HG03378 (cell line): Measurements from ENCODE around the gene CDH13.

Source experiments
- ATAC-seq: cut with Tn5 transposase; IDR thresholded peaks from one replicate; pipeline ENCODE4 v1.9.1; 2021; ENCODE audit warnings: mild to moderate bottlenecking, moderate library complexity; ENCODE audit not compliant: unreplicated experiment

Gene CDH13

DNA sequence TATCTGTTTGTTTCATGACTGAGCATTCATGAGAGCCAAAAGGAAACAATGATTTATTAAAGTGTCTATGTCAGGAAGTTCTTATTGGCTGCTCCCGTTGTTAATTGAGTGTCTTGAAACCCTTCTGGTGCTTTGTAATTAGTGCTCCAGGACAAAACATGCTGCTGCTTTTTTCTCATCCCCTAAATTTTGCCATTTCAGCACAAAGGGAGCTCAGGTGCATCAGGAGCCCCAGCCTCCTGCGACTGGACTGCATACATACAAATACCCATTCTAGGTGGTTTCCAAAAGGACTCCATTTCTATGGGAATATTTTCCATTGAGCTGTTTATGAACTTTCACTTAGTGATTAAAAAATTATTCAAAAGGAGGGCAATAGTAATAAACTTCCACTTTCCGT lies 354.0 kb downstream of the CDH13 start:
- no peak for ATAC-seq

GRCh38 chr16:82987767-82988166 lies 361.0 kb downstream of the CDH13 start:
- no peak for ATAC-seq

DNA sequence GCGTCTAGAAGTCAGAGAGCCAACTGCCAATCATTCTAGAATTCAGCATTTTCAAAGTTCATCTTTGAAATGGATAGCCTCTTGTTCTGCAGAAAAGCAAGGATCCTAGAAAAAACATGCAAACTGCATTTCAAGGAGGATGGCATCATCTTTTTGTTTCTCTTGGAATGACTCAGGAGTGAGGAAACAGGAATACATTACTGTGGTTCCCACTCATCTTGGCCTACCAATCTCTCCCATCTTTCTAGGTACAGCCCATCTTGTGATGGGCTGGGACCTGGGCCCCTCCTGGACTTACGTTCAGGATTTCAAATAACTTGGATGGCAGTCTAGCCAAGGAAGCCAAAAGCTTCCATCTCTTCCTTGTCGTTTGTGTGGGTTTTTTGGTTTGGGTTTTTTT lies 363.4 kb downstream of the CDH13 start:
- ATAC-seq, result no peak

GRCh38 chr16:82991410-82991809 lies 364.6 kb downstream of the CDH13 start:
- no peak for ATAC-seq

DNA sequence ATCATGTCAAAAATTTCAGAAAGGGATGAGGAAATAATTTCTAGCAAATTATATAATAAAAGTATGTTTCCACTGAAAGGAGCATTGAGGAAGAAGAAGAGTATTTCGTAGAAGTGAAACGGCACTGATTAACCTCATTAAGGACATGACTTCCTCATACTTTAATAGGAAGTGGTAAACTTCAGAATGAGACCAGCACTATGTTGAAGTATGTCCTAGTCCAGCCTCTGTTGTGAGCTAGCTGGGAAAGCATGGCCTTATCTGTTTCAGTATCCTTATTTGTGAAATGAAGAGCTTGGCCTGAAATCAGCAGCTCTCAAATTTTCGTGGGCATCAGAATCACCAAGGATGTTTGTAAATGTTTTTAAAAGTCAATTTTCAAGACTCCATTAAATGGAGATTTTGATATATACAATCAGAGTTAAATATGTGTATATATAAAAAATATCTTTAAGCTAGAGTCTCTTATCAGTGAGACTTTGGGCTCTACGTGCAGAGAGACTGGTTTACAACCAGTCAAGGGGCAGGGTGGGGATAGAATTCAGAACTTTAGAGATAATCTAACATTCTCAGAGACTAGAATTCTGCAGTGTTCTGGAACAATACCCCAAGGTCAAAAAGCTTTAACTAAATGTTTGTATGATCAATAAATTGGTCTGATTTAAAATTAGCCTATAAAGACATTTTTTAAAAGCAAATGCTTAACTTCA lies 365.4 kb downstream of the CDH13 start:
- no peak for ATAC-seq

DNA sequence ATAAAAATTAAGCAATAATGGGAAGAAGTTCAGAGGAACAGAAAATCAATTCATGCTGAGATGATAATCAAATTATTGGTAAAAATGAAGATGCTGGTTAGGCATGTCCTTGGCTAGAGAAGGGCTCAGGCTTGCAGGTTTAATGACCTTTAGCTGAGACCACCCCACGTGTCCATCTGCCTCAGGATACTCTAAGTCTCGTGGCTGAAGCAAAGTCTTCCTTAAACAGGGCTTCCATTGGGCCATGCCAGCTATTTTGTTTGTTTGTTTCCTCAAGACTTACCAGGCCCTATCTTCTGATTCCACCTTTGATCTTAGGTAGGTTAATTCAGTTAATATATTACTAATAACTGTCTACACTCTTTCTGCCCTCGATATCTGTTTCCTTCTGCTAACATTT lies 366.0 kb downstream of the CDH13 start:
- ATAC-seq, result no peak

GRCh38 chr16:82993415-82993814 lies 366.6 kb downstream of the CDH13 start:
- ATAC-seq, result no peak

GRCh38 chr16:82993926-82994325 lies 367.2 kb downstream of the CDH13 start:
- no peak for ATAC-seq

DNA sequence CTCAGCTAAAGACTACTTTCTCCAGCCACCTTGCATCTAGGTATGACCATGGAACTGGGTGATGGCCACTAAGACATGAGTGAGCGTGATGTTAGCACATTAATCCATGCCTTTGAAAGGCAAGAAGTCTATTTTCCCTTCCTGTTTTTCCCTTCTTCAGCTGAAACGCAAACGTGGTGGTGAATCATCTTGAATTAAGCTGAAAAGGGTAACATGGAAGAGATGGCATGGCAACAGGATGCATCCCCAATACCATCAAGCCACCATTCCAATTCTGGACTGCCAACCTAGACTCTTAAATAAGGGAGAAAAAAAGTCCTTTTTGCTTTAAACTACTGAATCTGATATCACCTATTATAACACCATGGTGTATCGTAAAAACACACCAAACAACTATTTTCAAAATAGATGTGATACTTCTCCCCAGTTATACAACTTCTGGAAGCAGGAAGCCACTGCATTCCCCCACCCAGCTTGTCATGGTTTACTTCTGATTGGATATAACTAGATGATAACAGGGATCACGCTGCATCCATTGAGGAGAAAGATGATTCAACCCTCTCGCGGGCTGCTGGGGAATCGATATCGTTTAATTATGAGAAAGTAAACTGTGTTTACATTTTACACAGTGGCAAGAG lies 368.6 kb downstream of the CDH13 start:
- ATAC-seq, result no peak

DNA sequence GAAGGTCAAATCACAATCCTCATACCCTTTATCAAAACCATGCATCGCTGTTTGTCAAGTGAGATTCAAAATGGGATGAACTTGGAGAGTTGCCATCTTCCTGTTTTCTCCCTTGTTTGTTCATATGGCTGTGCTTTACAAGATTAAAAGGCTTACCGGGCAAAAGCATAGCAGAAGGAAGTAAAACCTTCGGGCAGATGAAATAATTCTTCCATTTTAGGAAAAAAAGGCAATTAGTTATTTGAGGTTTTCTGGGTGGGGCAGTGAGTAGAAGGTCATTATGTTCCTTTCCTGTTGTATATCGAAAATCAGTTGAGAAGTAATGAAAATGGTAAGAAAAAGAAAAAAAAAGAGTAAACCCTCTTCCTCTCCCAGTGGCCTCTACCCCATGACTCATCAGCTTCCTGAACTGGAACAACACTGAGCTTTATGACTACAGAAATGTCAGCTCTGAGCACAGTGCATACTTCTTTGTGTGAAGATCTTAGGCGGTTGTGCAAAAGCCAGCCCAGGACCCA lies 369.2 kb downstream of the CDH13 start:
- ATAC-seq, result no peak

GRCh38 chr16:82996814-82997213 lies 370.0 kb downstream of the CDH13 start:
- no peak for ATAC-seq

- ATAC-seq, result no peak
Measured at GRCh38 chr16:82999711-83000110, 372.9 kb downstream of the CDH13 start.

DNA sequence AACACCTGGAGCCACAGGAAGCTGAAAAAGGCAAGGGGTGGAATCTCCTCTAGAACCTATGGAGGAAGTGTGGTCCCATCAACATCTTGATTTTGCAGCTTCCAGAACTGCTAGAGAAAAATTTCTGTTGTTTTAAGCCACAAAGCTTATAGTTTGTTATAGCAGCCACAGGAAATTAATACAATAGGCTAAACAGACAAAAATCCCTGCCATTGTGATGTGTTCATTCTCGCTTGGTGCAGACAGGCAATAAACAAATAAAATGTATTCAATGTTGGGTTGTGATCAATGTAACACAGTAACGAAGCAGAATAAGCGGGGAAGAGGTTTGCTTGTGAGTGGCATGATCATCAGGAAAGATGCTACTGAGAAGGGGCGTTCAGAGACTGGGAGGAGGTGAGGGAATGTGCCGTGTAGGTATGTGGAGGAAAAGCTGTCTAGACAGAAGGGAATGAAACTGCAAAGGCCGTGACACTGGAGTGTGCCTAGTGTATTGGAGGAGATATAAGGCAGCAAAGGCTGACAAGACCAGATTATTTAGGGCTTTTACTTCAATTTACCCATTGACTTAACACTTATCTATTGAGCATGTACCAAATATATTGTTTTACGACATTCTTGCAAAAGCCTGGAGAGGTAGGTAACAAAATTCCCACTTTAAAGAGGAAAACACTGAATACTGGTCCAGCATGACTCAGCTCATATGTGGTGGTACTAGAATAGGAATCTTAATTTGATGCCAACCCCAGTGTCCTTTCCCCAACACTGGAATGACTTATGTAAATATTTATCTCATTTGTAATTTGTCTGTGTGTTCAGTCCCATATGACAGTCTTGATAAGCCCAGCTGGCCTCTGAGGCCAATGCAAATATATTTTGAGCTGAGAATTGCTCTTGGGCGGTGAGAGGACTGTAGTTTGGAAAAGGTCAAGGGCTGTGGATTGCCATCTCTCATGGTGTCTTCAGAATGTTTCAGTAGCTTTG lies 375.9 kb downstream of the CDH13 start:
- ATAC-seq, result no peak

- ATAC-seq, result no peak
Measured at GRCh38 chr16:83004868-83005652, 378.3 kb downstream of the CDH13 start.

- no peak for ATAC-seq
Measured at GRCh38 chr16:83005653-83006160, 378.9 kb downstream of the CDH13 start.

GRCh38 chr16:83010776-83011720 lies 384.3 kb downstream of the CDH13 start:
- ATAC-seq, result no peak

DNA sequence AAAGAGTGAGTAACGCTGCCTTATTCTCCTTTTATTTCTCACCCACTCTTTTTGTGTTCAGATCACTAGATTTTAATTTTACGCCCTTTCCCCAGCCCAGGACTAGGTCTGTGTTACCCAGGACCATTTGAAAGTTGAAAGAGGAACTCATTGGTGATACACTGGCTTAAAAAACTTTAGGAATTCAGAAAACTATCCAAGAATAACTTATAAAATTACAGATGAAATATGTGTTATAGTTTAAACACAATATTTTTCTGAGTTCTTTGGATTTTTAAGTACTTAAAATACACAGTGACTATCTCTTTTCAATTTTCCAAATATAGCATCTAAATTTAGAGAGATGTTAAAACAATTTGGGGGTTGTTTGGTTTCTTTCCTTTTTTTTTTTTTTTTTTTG lies 385.2 kb downstream of the CDH13 start:
- no peak for ATAC-seq

- ATAC-seq, result no peak
Measured at GRCh38 chr16:83013071-83013470, 386.3 kb downstream of the CDH13 start.

DNA sequence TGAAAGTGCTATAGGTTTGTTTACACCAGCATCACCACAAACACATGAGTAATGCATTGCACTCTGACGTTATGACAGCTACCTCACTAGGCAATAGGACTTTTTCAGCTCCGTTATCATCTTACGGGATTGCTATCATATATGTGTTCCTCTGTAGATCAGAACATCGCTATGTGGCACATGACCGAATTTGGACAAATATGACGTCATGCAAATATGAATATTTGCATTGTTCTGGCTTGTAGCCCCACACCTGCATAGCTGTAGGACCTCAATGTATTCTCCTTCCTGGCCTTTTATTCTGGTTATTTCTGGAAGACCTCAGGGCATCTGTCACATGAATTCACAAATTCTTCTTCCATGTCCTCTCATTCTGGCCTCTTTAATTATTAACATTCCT lies 393.2 kb downstream of the CDH13 start:
- ATAC-seq, result no peak
